Activated T-helper 1 cell treated with Interleukin-2 at 50 U/mL for 16 hours (primary cell): ENCODE results near the gene GPR15LG.
"Not testable (repeated sequence)": the region's sequence is repeated elsewhere in the genome, so short reads cannot be mapped to it uniquely, and the experiment has no call there.

Experiments used
- DNase-seq: peaks from one replicate; pipeline ENCODE4 v3.0.0-alpha.2; 2020; ENCODE audit warnings: low read depth

The GPR15LG gene

DNA sequence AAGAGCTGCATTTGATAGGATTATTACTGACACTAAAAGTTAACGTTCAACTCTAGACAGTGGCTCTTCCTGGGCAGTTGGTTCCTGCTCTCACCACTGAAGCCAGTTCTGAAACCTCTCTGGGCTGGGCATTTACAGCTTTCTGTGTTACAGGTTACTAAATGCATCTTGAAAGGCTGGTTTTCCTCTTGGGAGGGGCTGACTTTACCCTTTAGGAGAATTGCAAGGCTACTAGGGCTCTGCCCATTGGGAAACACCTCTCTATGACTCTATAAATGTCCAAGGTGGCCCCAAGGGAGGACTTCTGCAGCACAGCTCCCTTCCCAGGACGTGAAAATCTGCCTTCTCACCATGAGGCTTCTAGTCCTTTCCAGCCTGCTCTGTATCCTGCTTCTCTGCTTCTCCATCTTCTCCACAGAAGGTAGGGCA lies at the start of gene GPR15LG:
Gene GPR15LG, plus strand, starts transcription at position 301 of the 429 bp plus-strand sequence. Its CDS starts 51 bp downstream, at position 352.
- DNase-seq, result no peak

DNA sequence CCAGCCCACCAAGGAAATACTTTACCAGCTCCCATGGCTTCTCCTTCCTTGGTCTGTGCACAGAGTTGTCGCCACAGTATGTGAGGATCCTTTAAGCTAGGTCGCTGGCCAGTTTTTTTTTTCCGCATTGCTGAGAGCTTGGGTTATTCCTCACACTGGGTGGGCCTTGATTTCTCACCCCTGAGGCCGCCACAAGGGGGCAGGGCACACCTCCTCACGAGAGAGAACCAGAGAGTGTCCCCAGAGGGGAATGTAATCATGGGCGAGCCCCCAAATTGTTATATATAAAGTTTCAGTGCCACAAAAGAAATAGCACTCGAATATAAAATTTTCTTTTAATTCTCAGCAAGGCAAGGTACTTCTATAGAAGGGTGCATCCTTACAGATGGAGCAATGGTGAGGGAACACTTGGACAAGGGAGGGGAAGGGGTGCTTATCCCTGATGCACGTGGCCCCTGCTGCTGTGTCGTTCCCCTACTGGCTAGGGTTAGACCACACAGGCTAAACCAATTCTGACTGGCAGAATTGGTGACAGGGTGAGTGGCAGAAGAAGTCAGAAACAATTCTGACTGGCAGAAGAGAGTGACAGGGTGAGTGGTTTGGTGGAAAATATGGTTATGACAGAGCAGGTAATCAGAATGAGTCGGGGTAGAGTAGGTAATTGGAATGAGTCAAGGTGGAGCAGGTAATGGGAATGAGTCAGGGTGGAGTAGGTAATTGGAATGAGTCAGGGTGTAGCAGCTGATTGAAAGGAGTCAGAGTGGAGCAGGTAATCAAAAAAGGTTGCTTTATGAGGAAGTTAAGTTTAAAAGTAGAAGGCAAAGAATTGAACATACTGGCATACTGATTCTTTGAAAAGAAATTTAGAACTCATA lies 47.5 kb upstream of the GPR15LG start:
- DNase-seq, result not testable (repeated sequence)

GRCh38 chr10:84126785-84127167 lies 46.8 kb upstream of the GPR15LG start:
- no peak for DNase-seq

DNA sequence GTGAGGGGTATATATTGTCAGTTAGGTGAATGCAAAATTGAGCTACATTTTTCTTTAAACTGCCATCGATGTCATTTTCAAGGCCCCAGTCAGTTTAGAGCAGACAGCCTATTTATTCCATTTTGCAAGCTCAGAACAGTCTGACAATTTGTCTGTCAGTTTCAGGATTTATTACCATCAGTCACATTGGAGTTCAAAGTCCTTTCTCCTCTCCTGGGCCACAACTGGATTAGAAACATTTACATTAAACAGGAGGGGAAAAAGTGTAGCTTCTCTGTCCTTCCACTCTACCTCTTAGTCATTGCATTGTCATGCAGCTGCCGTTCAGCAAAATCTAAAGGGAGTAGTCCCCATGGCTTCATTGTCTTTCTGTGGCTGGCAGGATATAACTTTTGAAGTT lies 37.8 kb upstream of the GPR15LG start:
- DNase-seq, result no peak

DNA sequence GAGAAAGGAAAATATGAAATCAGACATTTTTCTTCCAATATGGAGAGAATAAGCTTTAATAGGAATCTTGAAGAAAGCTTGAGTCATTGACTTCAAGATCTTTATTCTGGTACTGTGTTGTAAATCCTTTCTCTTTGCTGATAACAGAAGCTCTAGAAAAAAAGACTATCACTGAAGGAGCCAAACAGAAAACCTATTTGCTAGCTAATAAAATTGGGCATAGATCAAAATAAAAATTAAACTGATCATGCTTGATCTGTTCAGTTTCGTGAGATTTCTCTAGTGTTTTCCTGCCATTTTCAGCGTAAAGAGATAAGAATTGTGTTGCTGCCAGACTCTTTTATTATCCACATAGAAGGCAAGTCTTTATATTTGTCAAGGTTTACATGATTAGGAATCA lies 35.8 kb upstream of the GPR15LG start:
- DNase-seq, result no peak

GRCh38 chr10:84138478-84139125 lies 35.0 kb upstream of the GPR15LG start:
- DNase-seq, result peak; percentile 9

GRCh38 chr10:84139126-84140035 lies 34.2 kb upstream of the GPR15LG start, which contains the start of gene GHITM:
GHITM (plus strand) TSS chr10:84139509; CDS start chr10:84141501, 1,992 bp downstream.
- peak; percentile 98 for DNase-seq

DNA sequence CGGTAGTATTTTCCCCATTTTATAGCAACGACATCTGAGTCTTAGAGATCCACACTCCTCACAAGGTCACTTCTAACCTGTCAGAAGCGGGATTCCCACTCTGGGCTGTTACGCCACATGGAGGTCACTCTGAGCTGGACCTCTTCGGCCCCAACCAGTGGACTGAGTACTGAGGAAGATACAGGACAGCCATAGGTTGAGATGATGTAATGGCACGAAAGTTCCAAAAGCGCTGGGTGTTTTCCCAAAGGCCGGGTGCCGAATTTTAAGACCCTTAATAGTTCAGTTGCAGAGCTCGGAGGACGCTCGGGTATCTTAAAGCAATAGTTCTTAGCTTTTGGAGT lies 33.6 kb upstream of the GPR15LG start:
- DNase-seq, result no peak

GRCh38 chr10:84147347-84147746 lies 26.3 kb upstream of the GPR15LG start:
- DNase-seq, result no peak

- DNase-seq, result not testable (repeated sequence)
Observed at GRCh38 chr10:84148006-84148597, 25.5 kb upstream of the GPR15LG start.

DNA sequence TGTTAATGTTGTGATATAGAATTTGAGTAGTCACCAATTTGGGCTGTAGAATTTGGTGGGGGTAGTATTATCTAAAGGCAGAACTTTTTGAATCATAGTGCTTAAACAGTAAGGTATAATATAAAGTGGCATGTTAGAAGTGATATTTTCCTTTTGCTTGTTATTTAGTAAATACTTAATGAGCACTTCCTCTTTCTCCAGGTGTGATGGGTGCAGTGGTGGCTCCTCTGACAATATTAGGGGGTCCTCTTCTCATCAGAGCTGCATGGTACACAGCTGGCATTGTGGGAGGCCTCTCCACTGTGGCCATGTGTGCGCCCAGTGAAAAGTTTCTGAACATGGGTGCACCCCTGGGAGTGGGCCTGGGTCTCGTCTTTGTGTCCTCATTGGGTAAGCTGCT lies 23.7 kb upstream of the GPR15LG start:
- no peak for DNase-seq

- DNase-seq, result no peak
Observed at GRCh38 chr10:84152769-84153168, 20.8 kb upstream of the GPR15LG start.

DNA sequence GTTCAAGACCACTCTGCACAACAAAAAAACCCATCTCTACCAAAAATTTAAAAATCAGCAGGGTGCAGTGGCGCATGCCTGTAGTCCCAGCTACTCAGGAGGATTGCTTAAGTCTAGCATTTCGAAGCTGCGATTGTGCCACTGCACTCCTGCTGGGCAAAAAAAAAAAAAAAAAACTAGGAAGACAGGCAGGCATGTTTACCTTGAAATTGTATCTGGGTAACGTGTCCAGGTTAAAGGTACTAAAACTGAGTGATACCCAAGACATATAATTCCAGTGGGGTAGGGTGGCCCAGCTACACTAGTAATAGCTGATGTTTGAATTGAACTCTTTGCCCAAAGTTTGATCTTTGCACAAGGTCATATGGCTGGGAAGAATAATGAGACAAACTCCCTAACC lies 18.1 kb upstream of the GPR15LG start:
- no peak for DNase-seq

DNA sequence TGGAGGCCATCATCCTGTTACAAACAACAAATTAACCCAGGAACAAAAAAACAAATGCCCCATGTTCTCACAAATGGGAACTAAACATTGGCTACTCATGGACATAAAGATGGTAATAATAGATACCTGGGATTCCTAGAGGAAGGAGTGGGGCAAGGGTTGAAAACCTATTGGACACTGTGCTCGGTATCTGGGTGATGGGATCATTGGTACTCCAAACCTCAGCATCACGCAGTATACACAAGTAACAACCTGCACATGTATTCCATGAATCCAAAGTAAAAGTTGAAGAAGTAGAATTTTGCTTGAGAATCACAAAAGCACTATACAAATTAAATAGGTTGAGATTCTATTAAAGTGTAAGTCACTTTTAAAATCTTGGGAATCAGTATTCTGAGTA lies 17.6 kb upstream of the GPR15LG start:
- DNase-seq, result no peak

DNA sequence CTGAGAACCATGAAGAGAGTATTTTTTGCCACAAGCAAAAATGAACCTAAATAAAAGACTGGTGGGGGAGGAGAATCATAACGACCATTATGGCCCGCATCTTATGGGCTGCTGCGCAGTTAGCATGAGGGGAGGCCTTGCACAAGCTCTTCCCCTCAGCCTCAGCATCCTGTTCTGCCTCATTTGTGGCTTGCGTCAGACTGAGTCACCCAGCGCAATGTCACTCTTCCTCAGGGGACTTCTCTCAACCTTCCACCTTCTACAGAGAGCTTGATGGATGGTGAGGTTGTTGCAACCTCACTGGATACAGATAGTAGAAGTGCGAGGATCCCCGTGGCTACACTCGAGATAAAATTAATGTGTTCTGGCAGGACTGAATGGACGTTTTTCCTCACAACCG lies 16.8 kb upstream of the GPR15LG start:
- DNase-seq, result no peak

GRCh38 chr10:84158061-84158460 lies 15.5 kb upstream of the GPR15LG start:
- no peak for DNase-seq

DNA sequence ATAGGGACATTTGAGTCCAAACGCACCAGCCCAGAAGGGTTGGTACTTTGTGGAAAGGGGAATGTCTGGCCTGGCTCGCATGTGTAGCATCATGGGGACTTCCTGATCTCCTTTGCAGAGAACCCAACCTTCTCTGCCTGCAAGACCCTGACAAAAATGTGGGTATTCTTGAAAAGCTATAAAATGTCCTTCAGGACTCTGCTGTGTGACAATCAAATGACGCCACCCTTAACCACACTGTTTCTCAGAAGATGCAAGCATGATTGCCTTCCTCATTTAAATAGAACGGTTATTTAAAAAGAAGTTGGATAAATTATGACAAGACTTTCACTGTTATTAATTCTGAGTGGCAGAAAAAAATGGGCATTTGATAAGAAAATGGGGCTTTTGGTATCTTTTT lies 15.1 kb upstream of the GPR15LG start:
- DNase-seq, result no peak

DNA sequence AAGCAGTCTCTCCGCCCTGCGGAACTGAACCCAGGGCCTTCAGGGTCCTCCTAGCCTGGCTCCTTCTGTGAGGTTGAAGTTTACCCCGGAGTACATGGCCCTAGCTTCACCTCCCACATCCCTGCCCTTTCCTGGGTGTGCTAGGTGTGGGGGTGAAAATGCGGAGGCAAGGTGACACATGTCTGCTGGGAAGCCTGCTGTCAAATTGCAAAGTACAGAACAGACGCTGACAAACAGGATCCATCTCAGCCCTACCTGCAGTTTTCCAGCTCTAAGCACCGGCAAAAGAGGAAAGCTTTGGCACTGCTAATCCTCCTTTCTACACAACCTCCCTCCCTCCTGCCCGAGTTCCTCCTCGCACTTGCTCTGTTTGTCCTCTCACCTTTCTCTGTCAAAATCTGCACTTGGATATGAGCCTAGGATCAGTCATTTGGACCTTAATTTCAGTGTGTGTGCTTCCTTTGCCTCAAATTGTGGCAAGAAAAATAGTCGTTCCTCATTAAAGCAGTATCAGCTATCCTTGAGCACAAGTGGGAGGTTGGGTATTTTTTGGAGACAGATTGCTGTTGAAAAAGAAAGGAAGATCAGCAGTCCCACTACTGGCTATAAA lies 14.4 kb upstream of the GPR15LG start:
- DNase-seq, result no peak

- no peak for DNase-seq
Observed at GRCh38 chr10:84160663-84161362, 12.8 kb upstream of the GPR15LG start.

DNA sequence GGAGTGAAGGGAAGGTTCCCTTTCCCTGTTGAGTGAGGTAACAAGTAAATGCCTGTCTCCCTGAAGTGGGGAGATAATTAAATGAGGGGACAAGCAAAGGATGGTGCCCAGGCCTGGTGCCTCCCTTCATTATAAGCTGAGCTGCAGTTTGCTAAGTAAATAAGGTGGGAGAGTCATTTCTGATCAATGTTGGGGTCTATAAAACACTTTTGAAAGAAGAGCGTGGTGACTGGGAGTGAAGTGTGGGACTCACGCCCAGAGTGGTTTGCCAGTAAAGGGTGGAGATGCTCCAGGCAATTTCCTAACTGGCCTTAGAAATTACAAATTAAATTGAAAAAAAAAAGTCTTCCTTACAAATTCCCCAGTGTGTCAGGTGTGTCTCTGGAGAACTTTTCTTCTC lies 9.6 kb upstream of the GPR15LG start:
- no peak for DNase-seq

- DNase-seq, result no peak
Observed at GRCh38 chr10:84164442-84164841, 9.2 kb upstream of the GPR15LG start.
